HG02981 (cell line): ENCODE results near the gene MYL6.
"Not testable (repeated sequence)": the region's sequence is repeated elsewhere in the genome, so short reads cannot be mapped to it uniquely, and the experiment has no call there.

Experiments
- ATAC-seq: cut with Tn5 transposase; IDR thresholded peaks from one replicate; pipeline ENCODE4 v1.9.1; 2021; ENCODE audit warnings: mild to moderate bottlenecking, moderate library complexity; ENCODE audit not compliant: unreplicated experiment

The MYL6 gene

DNA sequence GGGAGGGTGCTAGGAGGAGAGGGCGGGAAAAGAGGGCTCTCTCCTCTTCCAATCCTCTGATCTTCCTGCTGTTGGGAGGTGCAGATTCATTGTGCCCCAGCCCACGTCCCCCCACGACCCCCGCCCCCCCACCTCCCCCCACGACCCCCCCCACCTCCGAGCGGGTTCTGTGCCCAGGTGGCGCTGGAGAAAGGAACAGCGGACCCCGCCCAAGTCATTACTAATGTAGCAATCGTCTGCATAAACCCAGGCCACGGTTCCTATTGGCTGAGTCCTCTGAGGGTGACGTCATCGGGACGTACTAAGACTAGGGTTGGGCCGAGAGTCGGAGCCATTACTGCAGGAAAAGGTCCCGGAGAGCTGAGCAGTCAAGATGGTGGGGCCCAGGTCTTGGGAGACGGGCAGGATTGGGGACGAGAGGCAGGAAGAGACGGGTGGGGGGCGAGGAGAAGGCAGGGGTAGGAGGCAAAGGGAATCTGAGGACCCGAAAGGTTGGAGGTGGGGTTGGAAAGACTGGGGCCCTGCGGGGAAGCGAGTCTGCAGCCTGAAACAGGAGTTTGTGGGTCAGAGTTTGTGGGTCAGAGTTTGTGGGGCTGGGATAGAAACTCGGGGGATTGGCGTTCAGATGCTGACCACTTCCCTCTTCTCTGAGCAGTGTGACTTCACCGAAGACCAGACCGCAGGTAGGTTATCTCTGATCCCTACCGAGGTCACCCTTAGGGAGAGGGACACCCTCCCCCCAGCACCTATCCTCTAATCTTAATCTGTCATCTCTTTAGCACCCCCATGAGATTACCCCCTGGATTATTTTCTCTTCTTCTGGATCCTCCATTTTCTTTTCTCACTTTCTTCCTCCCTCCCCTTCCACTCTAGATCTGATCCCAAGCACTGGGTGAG, at the start of gene MYL6:
TSS of gene MYL6 (plus strand) at position 331 of the 897 bp plus-strand sequence. CDS start at position 374, 43 bp downstream.
- ATAC-seq: peak; percentile 82

GRCh38 chr12:56110571-56110970, 47.6 kb upstream of the MYL6 start:
- ATAC-seq: no peak

- ATAC-seq: no peak
Observed at GRCh38 chr12:56114084-56114483, 44.1 kb upstream of the MYL6 start.

DNA sequence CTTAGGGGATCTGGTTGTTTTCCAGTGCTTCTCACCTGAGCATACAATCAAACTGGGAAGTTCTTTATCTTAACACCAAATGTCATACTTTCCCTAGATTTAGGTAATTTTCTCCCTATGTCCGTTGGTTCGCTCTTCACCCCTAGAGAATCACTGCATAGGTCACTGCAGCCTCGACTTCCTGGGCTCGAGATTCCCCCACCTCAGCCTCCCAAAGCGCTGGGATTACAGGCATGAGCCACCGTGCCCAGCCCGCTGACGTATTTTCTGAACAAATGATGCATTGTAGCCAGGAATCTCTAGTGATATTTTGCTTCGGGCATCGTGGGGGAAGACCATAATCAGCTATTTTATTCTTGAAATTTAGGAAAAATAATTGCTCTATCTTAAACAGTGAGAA, 42.8 kb upstream of the MYL6 start:
- no peak for ATAC-seq

DNA sequence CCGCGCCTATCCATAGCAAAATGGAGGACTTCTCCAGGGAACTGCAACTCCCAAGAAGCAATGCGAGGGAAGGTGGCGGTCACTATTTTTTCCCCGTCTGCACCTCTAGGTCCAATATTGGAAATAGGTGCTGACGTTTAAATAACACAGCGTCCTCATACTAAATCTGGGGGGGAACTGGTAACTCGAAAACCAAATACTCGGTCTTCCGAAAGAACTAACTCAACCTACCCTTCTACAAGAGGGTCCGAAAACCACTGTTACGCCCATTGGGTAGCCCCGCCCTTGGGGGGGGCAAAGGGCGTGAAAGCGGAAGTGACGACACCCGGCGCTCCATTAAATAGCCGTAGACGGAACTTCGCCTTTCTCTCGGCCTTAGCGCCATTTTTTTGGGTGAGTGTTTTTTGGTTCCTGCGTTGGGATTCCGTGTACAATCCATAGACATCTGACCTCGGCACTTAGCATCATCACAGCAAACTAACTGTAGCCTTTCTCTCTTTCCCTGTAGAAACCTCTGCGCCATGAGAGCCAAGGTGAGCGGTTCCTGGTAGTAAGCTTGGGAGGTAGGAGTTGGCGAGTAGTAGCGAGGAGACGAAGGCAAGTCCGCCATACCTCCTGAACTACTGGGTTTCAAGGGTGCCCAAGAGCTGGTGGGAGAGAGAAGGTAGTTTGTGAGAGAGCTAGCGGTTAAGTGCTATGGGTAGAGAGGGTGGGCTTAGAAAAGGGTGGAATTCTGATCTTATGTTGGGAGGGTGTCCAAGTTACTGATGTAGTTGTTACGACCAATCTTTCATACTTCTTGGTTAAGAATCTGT, 41.7 kb upstream of the MYL6 start, which contains the start of gene RPL41:
TSS of gene RPL41 (plus strand) at position 367 of the 815 bp plus-strand sequence.
- ATAC-seq: peak; percentile 33

GRCh38 chr12:56117082-56117706, 41.0 kb upstream of the MYL6 start:
- ATAC-seq: not testable (repeated sequence)

GRCh38 chr12:56117778-56118687, 40.1 kb upstream of the MYL6 start, which contains the start of gene ZC3H10:
Gene ZC3H10 (plus strand): TSS chr12:56118266. CDS start chr12:56120563, 2,297 bp downstream.
- peak; percentile 80 for ATAC-seq

DNA sequence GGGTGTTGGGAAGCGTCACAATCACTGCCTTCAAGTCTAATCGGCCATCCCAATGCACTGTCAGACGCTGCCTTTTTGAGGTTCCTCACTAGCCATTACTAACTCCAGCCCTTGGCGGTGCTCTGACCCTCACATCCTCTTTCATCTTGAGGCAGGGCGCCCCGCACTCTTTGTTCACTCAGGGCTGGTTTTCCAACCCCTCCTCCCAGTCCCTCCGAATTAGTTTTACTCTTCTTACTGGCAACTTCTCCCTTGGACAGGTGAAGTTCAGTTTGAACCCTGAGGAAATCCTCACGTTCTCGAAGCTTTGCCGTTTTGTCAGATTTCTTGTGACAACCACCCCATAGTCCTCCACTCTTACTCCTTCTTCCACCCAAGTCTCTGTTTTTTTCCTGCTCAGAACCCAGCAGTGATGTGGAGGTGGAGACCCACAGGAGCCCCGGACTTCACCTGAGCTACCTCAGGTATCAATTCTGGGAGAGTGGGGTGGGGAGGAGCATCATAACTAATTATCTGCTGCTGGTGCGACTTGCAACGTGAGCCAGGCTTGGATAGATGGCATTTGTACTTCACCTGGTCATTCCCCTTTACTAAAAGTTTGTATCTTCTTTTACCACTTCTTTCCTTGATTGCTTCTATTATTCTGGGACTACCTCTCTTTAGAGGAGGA, 39.3 kb upstream of the MYL6 start:
- no peak for ATAC-seq

GRCh38 chr12:56119361-56119796, 38.8 kb upstream of the MYL6 start:
- ATAC-seq: no peak

DNA sequence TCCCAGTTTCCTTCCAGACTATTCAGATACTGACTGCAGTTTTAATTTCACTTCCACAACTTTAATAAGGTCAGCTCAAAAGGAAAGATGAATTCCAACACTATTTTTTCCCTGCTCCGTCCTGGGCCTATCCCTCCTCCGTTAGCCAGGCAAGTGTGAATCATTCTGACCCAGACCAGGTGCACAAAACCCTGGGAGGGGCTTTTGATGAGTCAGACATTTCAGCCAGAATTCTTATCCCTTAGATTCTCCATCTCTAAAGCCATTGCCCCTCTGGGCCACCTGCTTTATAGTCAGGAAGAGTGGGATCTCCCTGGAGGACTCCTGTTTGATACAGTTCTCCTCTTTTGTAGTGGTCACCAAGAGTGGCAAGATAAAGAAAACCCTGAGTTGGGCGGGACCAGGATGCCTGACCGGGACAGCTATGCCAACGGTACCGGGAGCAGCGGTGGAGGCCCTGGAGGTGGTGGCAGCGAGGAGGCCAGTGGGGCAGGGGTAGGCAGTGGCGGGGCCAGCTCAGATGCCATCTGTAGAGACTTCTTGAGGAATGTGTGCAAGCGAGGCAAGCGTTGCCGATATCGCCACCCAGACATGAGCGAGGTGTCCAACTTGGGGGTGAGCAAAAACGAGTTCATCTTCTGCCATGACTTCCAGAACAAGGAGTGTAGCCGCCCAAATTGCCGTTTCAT, 37.9 kb upstream of the MYL6 start:
- no peak for ATAC-seq

DNA sequence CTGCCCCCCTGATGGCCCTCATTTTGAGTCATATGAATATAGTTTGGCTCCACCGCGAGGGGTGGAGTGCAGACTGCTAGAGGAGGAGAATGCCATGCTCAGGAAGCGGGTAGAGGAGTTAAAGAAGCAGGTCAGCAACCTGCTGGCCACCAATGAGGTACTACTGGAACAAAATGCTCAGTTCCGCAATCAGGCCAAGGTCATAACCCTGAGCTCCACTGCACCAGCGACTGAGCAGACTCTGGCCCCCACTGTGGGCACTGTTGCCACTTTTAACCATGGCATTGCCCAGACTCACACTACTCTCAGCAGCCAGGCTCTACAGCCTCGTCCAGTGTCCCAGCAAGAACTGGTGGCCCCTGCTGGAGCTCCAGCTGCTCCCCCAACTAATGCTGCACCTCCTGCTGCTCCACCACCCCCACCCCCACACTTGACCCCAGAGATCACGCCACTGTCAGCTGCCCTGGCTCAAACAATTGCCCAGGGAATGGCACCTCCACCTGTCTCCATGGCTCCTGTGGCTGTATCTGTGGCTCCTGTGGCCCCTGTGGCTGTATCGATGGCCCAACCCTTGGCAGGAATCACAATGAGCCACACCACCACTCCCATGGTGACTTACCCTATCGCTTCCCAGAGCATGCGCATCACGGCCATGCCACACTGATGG, 36.8 kb upstream of the MYL6 start:
- no peak for ATAC-seq

GRCh38 chr12:56122637-56123036, 35.5 kb upstream of the MYL6 start:
- no peak for ATAC-seq

- no peak for ATAC-seq
Observed at GRCh38 chr12:56124133-56124532, 34.0 kb upstream of the MYL6 start.

- ATAC-seq: no peak
Observed at GRCh38 chr12:56126732-56127239, 31.4 kb upstream of the MYL6 start.

- no peak for ATAC-seq
Observed at GRCh38 chr12:56127485-56127887, 30.7 kb upstream of the MYL6 start.

GRCh38 chr12:56127888-56128669, 30.1 kb upstream of the MYL6 start, which contains the start of gene ESYT1:
Gene ESYT1 (plus strand): TSS chr12:56128267. CDS start chr12:56128320, 53 bp downstream.
- ATAC-seq: peak; percentile 88

DNA sequence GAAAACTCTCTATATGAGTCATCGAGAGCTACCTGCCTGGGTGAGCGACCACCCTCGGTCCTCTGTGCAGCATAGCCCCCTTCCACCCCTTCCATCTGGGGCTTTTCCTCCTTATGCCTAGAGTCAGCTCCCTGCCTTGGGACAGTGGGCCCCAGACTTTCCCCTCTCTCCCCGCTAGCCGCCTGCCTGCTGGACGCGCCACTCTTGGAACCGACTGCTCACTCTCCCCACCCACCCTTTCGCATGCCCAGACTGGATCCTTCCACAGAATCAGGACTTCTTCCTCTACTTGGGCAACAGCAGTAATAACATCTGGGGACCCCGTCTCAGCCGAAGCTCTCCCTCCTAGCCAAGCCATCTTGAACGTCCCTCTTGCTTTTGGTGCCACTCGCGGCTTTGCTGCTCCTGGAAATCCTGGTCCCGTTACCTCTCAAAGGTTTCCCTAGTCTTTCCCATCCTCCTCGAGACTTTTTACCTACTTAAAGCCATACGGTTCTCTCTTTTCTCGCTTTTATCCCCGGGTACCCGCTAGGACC, 29.4 kb upstream of the MYL6 start:
- ATAC-seq: peak; percentile 2
